Activated gamma-delta T cell treated with anti-CD3 and anti-CD28 coated beads, Interleukin-2, amount 50 U/mL, for 16 hours (primary cell): ENCODE results near the gene CCDC85A.

Experiments
- DNase-seq: peaks from one replicate; pipeline ENCODE4 v3.0.0-alpha.2; 2020; ENCODE audit warnings: low read depth

The CCDC85A gene

DNA sequence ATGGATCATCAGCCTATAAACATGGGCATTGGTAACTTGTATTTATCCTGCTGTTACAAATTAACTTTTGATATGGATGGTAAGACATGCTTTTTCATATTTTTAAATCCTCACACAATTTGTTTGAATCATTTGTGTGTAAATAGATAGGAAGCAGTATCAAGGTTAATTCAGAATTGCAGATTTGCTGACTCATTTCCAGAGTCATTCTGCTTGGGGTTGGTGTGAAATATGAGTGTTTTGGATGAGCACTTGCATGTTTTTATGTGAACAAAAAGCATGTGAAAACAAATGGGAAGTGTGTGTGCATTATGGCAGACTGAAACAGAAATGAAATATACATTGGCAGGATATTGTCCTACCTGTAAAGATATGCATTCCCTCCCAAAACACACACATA lies 11.8 kb downstream of the CCDC85A start:
- DNase-seq = no peak

- DNase-seq = no peak
Observed at GRCh38 chr2:56197816-56198215, 14.0 kb downstream of the CCDC85A start.

- no peak for DNase-seq
Observed at GRCh38 chr2:56198936-56199335, 15.1 kb downstream of the CCDC85A start.

- no peak for DNase-seq
Observed at GRCh38 chr2:56199492-56199891, 15.7 kb downstream of the CCDC85A start.

DNA sequence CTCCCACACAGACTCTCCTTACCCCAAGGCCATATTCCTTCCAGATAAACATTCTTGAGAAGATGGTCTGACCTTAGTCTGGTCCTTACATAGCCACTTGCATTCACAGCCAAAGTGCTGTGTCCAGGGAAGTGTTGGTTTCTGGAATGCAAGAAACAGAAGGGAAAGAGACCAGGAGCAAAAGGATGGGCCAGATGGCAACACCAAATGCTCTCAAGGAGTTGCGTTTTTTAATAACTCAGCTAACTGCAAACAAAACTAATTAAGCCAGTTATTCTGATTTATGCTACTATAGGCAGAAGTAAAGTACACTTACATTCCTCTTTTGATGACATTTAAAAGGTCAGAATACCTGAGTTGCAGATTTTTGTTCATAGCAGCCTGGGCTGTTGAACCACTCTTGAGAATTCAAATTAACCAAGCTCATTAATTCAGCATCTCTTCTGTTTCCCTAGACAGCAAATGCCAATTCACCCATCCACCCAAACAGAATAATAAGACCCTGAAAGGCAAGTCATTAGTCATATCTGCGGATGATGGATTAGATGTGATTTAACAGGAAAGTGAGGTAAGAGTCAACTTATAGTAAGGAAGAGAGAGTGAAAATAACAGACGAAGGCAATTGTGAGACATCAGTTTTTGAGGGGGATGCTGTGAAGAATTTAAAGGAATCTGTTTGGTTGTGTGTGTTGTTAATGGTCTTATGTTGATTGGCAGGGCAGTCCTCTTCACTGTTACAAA lies 18.8 kb downstream of the CCDC85A start:
- no peak for DNase-seq

DNA sequence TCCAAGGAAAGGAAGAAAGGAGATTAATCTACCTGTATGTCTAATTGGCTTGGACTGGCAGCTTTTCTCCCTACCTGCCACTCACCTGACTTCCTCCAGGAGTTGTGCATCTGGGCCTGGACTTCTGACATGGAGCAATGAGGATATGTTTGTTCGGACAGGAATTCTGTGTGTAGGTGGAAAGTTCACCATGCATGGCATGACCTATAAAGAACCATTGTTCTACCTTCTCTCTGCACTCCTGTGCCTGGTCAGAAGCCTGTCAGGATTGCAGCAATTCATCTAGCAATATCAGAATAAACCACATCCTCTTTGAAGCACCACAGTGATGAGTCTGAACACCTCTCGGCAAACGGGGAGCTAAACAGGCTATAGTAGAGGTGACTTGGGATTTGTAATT lies 20.8 kb downstream of the CCDC85A start:
- DNase-seq = no peak

DNA sequence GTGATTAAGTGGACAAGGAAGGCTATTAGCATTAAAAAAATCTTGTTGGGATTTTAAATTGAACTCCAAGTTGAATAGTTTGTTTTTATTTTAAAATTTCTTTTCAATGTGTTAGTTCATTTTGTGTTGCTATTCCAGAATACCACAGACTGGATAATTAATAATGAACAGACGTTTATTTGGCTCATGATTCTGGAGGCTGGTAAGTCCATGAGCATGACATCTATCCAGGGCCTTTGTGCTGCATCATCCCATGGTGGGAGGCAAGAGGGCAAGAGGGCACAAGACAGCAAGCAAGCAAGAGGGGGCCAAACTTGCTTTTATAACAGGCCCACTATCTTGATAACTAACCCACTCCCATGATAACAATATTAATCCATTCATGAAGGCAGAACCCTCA lies 22.5 kb downstream of the CCDC85A start:
- DNase-seq = no peak

DNA sequence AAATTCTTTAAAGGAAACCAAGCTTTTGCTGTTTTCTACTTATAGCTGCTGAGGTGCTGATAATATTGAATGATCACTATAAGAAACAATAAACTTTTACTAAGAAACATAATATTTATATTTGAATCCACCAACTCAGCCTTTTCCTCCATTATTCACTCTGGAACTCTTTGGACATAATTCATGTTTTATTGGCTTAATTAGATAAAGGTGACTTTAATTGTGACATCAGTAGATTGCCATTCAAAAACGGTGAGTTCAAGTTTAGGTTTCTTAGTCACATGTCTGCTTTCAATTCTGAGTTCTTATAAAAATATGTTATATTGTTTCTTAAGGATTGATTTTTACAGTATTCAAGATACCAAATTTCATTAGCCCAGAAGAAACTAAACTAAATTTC lies 24.0 kb downstream of the CCDC85A start:
- no peak for DNase-seq

GRCh38 chr2:56208380-56208779 lies 24.6 kb downstream of the CCDC85A start:
- no peak for DNase-seq

GRCh38 chr2:56209701-56210100 lies 25.9 kb downstream of the CCDC85A start:
- DNase-seq = no peak

DNA sequence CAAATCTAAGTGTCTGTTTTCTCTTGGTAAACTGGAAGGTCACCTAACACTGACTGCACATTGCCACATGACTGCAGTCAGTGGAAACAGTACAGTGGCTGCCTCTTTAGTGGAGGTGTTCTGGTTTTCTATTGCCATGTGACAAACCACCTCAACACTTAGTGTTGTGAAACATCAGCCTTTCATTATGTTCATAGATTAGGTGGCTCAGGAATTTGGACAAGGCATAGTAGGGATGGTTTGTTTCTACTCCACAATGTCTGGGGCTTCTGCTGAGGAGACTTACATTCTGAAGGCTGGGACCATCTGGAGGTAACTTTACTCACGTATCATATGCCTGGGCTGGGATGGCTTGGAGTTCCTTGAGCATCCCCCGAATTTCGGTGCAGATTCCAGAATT lies 26.5 kb downstream of the CCDC85A start:
- DNase-seq = no peak

GRCh38 chr2:56211048-56211447 lies 27.3 kb downstream of the CCDC85A start:
- DNase-seq = no peak

- DNase-seq = no peak
Observed at GRCh38 chr2:56215911-56216310, 32.1 kb downstream of the CCDC85A start.

DNA sequence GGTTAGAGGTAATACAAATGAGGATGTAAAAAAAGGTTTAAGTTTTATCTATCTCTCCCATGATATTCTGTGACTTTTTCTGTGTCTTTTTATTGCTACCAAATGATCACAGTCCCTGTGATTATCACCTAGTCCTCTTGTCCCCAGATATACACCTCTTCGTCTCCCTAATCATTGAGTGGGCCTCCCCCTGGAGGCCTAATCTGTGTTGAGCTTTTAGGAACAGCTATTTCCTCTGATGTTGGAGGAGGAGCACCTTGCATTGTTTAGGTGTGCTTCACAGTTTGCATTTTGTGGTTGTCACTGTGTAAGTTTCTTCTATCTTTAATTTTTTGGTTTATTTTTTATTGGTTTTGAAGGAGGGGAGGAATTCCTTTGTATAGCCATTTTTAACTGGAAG lies 33.3 kb downstream of the CCDC85A start:
- no peak for DNase-seq

DNA sequence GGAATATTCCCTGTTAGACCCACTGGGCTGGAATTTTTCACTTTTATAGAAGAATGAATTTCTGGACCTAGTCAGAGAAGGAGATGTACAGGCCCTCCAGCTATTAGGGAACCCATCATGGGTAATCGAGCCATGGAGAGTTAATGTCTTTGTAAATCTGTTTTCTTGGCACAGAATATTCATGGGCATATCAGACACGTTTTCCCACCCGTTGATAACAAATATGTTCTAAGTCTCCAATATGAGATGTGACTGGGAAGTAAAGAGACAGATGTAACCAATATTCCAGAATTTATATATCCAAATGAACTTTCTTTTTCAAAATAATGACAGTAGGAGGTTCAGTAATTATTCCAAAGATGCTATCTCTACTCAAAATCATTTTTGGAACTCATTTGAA lies 38.7 kb downstream of the CCDC85A start:
- DNase-seq = no peak

- no peak for DNase-seq
Observed at GRCh38 chr2:56224316-56224715, 40.5 kb downstream of the CCDC85A start.

GRCh38 chr2:56227811-56228210 lies 44.0 kb downstream of the CCDC85A start:
- no peak for DNase-seq

DNA sequence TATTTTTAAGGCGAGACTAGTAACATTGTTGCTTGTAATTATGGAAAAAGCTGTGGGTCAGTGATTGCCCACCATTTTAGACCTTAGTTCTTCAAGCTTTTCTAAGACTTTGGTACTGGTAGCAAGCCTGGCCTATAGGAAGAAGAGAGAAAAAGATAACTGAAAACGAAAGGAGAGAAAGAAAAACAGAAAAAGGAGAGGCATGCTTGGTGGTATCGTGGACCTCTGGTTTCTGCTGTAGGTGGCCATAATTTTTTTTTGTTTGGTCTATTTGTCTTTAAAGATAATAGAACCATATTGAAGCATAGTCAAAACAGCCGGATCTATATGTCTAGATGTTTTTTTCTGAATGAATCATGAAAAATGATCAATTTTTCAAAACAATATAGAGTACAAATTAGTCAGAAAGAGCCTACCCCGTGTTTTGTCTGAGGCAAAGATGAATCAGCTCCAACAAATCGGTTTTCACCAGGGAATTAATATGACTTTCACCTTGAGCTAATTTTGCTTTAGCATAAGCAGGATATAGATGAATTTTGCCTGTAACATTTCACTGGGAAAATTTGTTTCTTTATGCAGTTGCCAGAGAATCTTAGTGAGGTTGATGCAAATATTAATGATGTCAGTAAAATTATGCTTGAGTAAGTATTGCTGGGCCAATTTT lies 45.7 kb downstream of the CCDC85A start:
- no peak for DNase-seq

DNA sequence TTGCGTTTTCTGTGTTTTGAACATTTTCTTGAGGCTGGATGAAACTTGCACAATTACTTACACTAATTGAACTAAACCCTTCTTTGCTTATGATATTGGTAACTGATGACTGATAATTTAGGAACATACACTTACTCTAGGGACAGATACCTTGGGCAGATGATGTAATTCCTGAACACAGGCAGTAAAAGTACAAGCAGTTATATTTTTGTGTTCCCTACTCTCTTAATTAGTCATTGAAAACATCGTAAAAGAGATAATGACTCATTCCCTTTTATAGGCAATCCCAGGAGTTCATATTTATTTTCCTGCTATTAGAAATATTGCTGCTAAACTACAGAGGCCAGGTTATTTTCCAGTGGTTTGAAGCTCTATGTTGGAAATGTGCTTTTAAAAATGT lies 46.4 kb downstream of the CCDC85A start:
- no peak for DNase-seq

- no peak for DNase-seq
Observed at GRCh38 chr2:56231361-56231760, 47.6 kb downstream of the CCDC85A start.

- no peak for DNase-seq
Observed at GRCh38 chr2:56232912-56233311, 49.1 kb downstream of the CCDC85A start.

DNA sequence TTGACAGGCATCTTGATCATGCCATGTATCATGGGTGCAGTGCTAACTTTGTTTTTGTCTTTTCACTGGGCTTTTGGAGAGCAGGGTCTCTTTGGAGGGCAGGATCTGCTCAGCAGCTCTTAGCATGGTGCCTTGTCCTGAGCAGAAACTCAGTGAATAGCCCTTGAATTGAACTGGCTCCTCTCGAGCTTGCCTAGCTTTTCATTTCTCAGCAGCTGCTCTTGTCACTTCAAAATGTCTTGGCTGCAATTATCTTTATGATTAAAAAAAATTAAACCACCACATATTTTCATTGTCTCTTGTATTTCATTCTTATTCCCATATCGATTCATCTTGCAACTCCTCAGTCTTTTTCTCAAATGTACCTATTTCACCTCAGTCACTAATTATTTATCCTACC lies 50.5 kb downstream of the CCDC85A start:
- DNase-seq = no peak

- DNase-seq = no peak
Observed at GRCh38 chr2:56239030-56239429, 55.2 kb downstream of the CCDC85A start.

DNA sequence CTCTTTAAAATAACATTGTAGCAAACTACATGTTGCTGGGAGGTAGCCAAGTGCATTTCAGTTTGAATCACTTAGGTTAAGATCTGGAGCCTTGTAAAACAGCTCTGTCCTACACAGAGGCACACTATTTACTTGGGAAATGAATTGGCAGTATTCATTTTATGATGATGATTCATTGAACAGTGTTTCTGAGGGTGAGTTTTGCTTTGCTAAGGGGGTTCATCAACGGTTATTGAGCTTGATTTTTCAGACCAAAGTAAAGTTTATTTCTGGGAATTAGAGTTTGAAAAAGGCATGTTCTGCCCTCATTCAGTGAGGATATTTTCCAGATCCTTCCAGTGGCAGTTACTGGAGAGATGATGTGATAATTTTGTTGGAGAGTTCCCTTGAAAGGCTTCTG lies 55.6 kb downstream of the CCDC85A start:
- DNase-seq = no peak
